GM18909 (cell line): ENCODE results near the gene EI24.

ENCODE experiments used
- ATAC-seq: cut with Tn5 transposase; IDR thresholded peaks from one replicate; pipeline ENCODE4 v1.9.1; 2021; ENCODE audit warnings: mild to moderate bottlenecking; ENCODE audit not compliant: unreplicated experiment, poor library complexity

The EI24 gene

GRCh38 chr11:125625630-125626287 lies 56.5 kb downstream of the EI24 start:
- ATAC-seq: peak; percentile 88

GRCh38 chr11:125626288-125626950 lies 57.1 kb downstream of the EI24 start:
- peak; percentile 27 for ATAC-seq

GRCh38 chr11:125627236-125627910 lies 58.1 kb downstream of the EI24 start:
- ATAC-seq: no peak
